GM06990 (cell line): Measurements from ENCODE around the gene ZBTB21.

ENCODE experiments used
- DNase-seq: peaks from one replicate; pipeline ENCODE4 v3.0.0-alpha.2; 2011; ENCODE audit not compliant: insufficient read length; ENCODE audit errors: extremely low read depth
- H3K27me3 ChIP-seq: replicated peaks from 2 replicates; pipeline ENCODE4 v1.6.0; 2011; ENCODE audit warnings: low read length; ENCODE audit not compliant: control insufficient read depth, insufficient read depth
- H3K36me3 ChIP-seq: 2 replicates; pipeline ENCODE4 v1.5.1; 2011; ENCODE audit warnings: low read length; ENCODE audit not compliant: control insufficient read depth, insufficient read depth
- H3K4me3 ChIP-seq: replicated peaks from 2 replicates; pipeline ENCODE4 v1.5.1; 2011; ENCODE audit warnings: low read depth, mild to moderate bottlenecking, control low read depth, low read length
- CTCF ChIP-seq: IDR thresholded peaks from 2 replicates; pipeline ENCODE4 v1.5.1; 2011; ENCODE audit warnings: low read length, control low read depth, mild to moderate bottlenecking, inconsistent platforms; ENCODE audit not compliant: insufficient read depth, poor library complexity, severe bottlenecking

ZBTB21 gene

DNA sequence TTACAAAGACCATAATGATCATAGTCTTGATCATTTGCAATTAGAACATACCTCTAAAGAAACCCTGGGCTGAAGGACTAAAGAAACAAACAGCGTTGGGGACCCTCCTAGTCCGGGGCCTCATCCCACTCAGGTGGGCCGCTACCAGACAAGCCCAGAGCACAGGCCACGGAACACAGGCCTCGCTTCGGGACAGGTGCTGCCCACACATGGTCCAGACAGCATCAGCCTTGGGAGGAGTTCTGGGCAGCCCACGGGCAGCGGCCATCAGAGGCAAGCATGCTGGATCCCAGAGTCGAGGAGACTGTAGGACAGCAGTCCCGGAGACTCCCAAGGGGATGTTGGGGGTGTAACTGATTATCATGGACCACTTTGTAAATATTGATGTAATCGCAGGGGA, 61.3 kb downstream of the ZBTB21 start:
- Histone ChIP-seq H3K36me3 (no peaks in the 10 kb centered on the region), H3K27me3 (no peaks in the 10 kb centered on the region), H3K4me3 (no peak overlapping the region)
- no peak for TF ChIP-seq CTCF
- DNase-seq: no peak

DNA sequence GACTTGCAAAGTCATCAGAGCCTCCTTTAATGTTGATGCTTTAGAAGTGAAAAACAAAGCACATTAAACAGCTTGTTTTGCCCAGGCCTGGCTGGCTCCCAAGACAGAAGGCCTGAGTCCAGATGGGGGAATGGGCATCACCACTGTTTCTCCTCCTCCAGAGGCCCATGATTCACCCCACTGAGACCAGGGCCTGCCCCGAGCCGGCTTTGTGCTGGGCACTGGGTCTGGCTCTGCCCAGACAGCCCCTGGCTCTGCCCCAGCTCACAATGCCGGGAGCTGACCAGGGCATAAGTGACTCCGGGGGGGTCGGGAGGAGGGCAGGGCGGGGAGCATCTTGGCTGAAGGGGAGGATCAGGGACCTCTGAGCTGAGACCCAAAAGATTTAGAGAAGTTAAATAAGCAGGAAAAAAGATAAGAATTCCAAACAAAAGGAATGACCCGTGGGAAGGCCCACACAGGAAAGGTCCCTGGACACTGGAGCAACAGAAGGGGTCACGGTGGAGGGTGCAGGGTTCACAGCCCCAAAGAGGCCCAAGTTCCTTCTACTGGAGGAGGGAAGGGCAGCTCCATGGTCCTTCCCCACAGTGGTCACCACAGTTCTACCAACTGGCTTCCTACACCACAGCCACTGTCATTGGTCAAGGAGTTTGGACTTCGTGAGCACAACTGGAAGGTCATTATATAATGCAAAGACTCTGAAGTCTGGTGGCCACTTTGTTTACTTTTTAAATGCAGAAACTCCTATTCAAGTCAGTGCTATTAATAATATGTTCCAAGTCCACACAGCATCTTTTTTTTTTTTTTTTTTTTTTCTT, 61.9 kb downstream of the ZBTB21 start:
- Histone ChIP-seq H3K27me3 (no peaks in the 10 kb centered on the region), H3K4me3 (no peak overlapping the region), H3K36me3 (no peaks in the 10 kb centered on the region)
- TF ChIP-seq CTCF: no peak
- DNase-seq: no peak

DNA sequence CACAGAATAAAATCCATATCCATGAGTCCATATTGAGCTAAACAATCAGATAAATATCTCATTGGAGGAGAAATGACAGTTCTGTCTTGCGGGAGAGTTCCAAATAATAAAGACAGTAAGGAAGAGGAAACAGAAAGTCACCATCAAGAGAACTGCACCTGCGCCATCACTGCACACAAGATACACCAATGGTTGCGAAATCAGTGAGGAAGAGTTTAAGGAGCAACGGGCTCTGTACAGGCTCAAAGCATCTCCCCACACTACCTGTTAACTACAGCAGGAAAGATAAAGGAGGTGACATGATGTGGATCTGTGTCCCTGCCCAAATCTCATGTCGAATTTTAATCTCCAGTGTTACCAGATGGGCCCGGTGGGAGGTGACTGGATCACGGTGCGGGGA, 64.2 kb downstream of the ZBTB21 start:
- no peak for DNase-seq
- TF ChIP-seq CTCF: no peak
- no peak overlapping the region for H3K4me3 ChIP-seq
- H3K36me3 ChIP-seq: no peaks in the 10 kb centered on the region
- H3K27me3 ChIP-seq: no peaks in the 10 kb centered on the region

- Histone ChIP-seq H3K4me3 (no peak overlapping the region), H3K36me3 (no peaks in the 10 kb centered on the region), H3K27me3 (no peaks in the 10 kb centered on the region)
- TF ChIP-seq CTCF: no peak
- no peak for DNase-seq
These were observed 66.3 kb downstream of the ZBTB21 start for GRCh38 chr21:41943851-41944250.

GRCh38 chr21:41942457-41942856, 67.7 kb downstream of the ZBTB21 start:
- no peaks in the 10 kb centered on the region for H3K27me3 ChIP-seq
- TF ChIP-seq CTCF: no peak
- no peak for DNase-seq

GRCh38 chr21:41941941-41942340, 68.2 kb downstream of the ZBTB21 start:
- no peak for TF ChIP-seq CTCF
- no peaks in the 10 kb centered on the region for H3K36me3 ChIP-seq
- no peak for DNase-seq
- H3K27me3 ChIP-seq: no peaks in the 10 kb centered on the region
- no peak overlapping the region for H3K4me3 ChIP-seq

More at GRCh38 chr21:41942457-41942856, 67.7 kb downstream of the ZBTB21 start:
- Histone ChIP-seq H3K36me3 (no peaks in the 10 kb centered on the region), H3K4me3 (no peak overlapping the region)
